ENCODE data around the gene NLRP6. TPM values are rescaled to one million over a fixed set of nuclear protein-coding genes. Genes with fewer than 3 reads are reported as not detected.

NLRP6 gene
- total and polyA plus RNA-seq, 2 donors (not counting 1 experiment from before 2014, with no cell fraction given): 1.4 to 2.7 TPM

- ATAC-seq (ENCODE audit: low read depth): no peak
- DNase-seq: peak; percentile 10
Observed at GRCh38 chr11:270451-271318, 7.5 kb upstream of the NLRP6 start.

More at GRCh38 chr11:270451-271318, 7.5 kb upstream of the NLRP6 start:
- Mint-ChIP-seq H3K9me3 (ENCODE audit: insufficient read depth) (peaks cover 2% of the 10 kb centered on the region), H3K4me1 (peaks cover 43% of the 10 kb centered on the region), H3K27ac (peak overlapping the region; percentile 94), H3K27me3 (no peaks in the 10 kb centered on the region), H3K4me3 (peak overlapping the region; percentile 10)
- Histone ChIP-seq H3K36me3 (replicated peaks in 1 of 2; ENCODE audit: control extremely low read depth in 1 of 2, control insufficient read depth in 1 of 2, extremely low read depth in 1 of 2, insufficient read depth in 2 of 2, low read length in 1 of 2) (no peaks in the 10 kb centered on the region), H3K4me1 (ENCODE audit: control insufficient read depth in 2 of 2, insufficient read depth in 2 of 2, low read length in 2 of 2) (peaks cover 33 to 37% of the 10 kb centered on the region in 2 donors), H3K4me2 (replicated peaks; ENCODE audit: low read depth, low read length, poor library complexity, severe bottlenecking) (peak overlapping the region; percentile 96), H4K20me1 (ENCODE audit: control insufficient read depth, insufficient read depth, low read length, poor library complexity, severe bottlenecking) (no peaks in the 10 kb centered on the region), H3K79me2 (ENCODE audit: control insufficient read depth, insufficient read depth, low read length) (peaks cover 11% of the 10 kb centered on the region), H3K27ac (ENCODE audit: low read length in 2 of 2) (peak overlapping the region; percentile 96 to 98), H3K9me3 (ENCODE audit: control extremely low read depth in 1 of 3, control insufficient read depth in 2 of 3, insufficient read depth in 1 of 3, low read length in 2 of 3) (peaks cover 0 to 13% (median 5%) of the 10 kb centered on the region in 3 donors), H3K9ac (ENCODE audit: low read length) (no peak overlapping the region), H3K4me3 (ENCODE audit: control extremely low read depth in 1 of 5, extremely low read depth in 1 of 5, insufficient read depth in 1 of 5, low read depth in 2 of 5, low read length in 4 of 5) (no peak overlapping the region), H3K27me3 (replicated peaks in 1 of 4; ENCODE audit: control extremely low read depth in 1 of 4, control insufficient read depth in 3 of 4, insufficient read depth in 4 of 4, low read length in 3 of 4) (no peaks in the 10 kb centered on the region), H2AFZ (ENCODE audit: insufficient read depth, low read depth, low read length, poor library complexity, severe bottlenecking) (no peak overlapping the region)
- no peak for TF ChIP-seq CTCF (IDR thresholded peaks at IDR 0.05)
- no peak for TF ChIP-seq EZH2 (IDR thresholded peaks at IDR 0.05; ENCODE audit: borderline replicate concordance, insufficient read depth, low read depth, low read length, poor library complexity, severe bottlenecking)
- 87% methylated on average over 14 of the region's 18 CpGs for WGBS (ENCODE audit: insufficient coverage)
- POLR2A ChIA-PET: interaction anchor here (1.2 kb wide), 1 partner anchor 8 kb away, joined by 3 read pairs; no protein-coding TSS in a partner anchor
- CTCF ChIA-PET: interaction anchor here (1.2 to 1.4 kb wide), 2 partner anchors 12 to 20 kb away, joined by 4 to 5 read pairs; no protein-coding TSS in a partner anchor
- intact Hi-C loops (cut with micrococcal nuclease): no loop called here

All from B cell (primary cell).